ENCODE data around the gene TRIM34.

- TF ChIP-seq POLR2A (IDR thresholded peaks at IDR 0.05; ENCODE audit: low read depth, low read length), result no peak
- no peak for TF ChIP-seq TAF1 (IDR thresholded peaks at IDR 0.05; ENCODE audit: borderline replicate concordance, low read depth, low read length)
Observed at GRCh38 chr11:5610446-5610845, 14.4 kb upstream of the TRIM34 start.

All from GM12892 (cell line).